HG02610 (cell line): ENCODE measurements around the gene TMF1.

ENCODE experiments used
- ATAC-seq: cut with Tn5 transposase; IDR thresholded peaks from one replicate; pipeline ENCODE4 v1.9.1; 2021; ENCODE audit warnings: mild to moderate bottlenecking, moderate library complexity; ENCODE audit not compliant: unreplicated experiment

TMF1 gene

DNA sequence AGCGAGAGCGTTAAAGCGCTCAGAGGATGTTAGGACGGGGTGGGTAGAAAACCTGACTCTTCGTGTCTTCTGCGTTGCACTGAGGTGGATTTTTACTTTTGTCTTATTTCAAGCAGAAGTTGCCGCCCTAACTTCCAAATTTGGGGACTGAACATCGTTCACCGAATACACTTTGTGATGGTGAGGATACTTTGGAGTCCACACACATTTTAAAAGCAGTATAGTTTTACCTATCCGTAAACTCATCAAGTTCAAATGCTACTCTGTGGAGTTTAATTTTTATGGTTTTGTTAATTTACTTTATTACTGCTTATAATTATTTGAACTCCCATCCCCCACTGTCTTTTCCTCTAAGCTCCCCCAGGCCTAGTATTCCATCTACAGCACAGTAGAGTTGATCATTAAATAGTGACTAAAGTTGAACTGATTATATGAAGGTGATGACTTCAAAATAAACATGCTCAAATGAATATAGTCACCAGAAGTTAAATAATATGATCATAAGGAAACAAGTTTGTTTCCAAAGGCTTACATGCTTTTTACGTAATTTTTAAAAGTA, 38.0 kb downstream of the TMF1 start:
- no peak for ATAC-seq

GRCh38 chr3:69013253-69014021, 38.7 kb downstream of the TMF1 start, which contains the start of gene EOGT:
EOGT (minus strand) TSS chr3:69013684; CDS start chr3:69009846, 3,838 bp downstream.
- peak; percentile 87 for ATAC-seq

DNA sequence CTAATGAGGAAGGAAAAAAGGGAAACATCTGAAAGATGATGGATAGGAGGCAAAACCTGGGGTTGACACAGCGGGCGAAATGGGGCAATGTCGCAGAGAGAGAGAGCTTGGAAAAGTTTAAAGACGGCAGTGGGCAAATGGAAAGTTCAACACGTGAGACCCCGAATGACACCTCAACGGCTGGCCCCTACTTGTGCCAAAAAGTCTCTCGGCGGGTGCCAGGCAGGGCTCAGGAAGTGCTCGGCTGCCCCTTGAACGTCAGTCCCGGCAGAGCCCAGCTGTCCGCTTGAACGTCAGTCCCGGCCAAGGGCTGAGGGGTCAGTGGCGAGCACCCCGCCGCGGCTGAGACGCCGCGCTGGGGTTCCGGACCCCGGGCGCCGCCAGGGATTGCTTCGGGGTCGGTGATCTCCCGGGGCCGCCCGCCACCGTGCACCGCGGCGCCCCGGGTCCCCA, 39.3 kb downstream of the TMF1 start:
- ATAC-seq: peak; percentile 46

DNA sequence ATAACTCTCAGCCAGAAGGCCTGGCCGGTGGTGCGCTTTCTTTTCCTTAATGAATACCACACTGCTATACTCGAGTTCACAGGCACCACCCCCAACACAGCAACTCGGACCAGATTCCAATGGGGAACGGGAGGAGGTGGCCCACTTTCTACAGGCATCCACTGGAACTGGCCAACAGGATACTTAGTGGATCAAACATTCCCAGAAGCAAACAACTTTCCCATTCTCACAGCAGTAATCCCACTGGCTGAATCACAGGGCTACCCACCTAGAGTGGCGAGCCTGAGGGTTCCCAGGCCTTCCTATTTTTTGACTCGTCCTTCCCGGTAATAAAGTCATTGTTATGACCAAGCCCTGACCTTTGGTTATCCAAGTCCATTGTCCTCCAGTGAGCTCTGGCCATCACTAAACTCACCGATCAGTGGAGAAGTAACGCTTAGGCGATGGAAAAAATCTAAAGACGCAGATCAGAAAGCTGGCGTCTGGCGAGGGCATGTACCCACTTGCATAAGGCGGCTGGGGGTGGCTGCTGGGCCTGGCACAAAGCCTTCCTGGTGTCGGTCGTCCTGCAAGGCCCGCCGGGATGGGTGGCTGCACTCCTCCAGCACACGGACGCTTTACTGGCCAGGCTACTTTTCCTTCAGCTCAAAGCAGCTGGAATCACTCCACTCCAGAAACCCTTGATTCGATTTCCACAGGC, 39.9 kb downstream of the TMF1 start:
- no peak for ATAC-seq

DNA sequence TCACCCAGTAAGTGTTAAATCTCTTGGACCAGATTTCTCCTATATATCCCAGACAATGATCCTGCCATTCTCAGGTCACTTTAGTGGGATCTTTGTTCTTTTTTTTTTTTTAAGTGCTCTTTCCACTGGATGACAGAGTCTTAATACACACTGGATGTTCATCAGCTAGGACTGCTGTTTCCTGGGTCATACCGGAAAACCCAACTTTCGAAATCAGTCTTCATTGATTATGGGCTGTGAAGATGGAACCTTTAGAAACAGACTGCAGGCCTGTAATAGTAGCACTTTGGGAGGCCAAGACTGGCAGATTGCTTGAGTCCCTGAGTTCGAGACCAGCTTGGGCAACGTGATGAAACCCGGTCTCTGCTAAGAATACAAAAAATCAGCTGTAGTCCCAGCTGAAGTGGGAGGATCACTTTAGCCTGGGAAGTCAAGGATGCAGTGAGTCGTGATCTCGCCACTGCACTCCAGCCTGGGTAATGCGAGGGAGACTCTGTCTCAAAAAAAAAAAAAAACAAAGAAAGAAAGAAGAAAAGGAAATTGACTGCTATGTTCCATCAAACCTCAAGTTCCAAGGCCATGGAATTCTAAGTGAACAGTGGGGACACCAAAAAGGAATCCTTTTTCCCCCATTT, 40.9 kb downstream of the TMF1 start:
- ATAC-seq: no peak

GRCh38 chr3:69009559-69010410, 42.3 kb downstream of the TMF1 start:
- no peak for ATAC-seq

- no peak for ATAC-seq
Observed at GRCh38 chr3:69008980-69009379, 43.2 kb downstream of the TMF1 start.

GRCh38 chr3:69005791-69006482, 46.2 kb downstream of the TMF1 start:
- no peak for ATAC-seq

DNA sequence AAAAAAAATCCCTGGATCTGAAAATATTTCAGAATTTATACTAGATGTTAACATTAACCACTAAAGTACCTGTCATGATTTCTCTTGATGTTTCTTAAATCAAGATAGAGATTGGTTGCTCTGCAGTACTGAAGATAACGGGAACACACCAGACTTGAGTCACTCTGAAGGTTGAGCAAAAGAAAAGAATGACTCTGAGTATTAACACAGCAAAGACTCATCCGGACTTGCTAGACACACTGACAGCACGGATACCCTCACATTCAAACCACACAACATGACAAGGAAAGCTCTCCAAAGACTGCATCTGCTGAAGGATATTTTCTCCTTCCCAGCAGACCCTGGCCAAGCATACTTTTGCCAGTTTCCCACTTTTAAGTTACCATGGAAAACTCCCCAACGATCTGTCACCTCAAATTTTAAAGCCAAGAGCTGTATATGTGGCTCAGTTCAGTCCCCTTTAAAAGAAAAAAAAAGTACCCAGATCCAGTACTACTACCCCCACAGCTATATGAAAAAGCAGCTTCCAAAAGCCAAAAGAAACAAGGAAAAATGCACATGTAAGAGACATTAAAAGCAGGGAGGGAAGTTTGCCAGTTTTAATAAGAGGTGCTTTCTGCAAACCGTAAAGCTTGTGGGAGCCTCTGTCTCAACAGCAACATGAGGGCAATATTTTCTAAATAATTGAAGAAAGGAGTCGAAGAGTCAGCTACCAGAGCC, 46.9 kb downstream of the TMF1 start:
- ATAC-seq: no peak

DNA sequence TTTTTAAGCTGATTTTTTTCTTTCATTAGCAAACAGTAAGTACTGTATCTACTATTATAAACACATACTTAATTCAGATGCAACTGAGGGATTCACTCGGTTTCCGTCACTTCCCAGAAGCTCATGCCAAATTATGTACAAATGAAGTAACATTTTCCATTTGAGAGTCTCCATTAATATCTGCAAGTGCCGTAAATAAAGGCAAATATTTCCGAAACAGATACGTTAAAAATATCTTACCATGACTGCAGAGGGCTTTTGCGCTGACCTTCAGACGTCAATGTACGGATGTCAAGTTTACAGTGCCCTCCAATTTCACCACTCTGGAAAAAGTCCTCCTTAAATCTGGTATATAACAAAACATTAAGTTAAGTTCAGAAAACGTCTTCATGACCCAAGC, 48.0 kb downstream of the TMF1 start:
- ATAC-seq: no peak

GRCh38 chr3:68999605-69000004, 52.5 kb downstream of the TMF1 start:
- no peak for ATAC-seq

DNA sequence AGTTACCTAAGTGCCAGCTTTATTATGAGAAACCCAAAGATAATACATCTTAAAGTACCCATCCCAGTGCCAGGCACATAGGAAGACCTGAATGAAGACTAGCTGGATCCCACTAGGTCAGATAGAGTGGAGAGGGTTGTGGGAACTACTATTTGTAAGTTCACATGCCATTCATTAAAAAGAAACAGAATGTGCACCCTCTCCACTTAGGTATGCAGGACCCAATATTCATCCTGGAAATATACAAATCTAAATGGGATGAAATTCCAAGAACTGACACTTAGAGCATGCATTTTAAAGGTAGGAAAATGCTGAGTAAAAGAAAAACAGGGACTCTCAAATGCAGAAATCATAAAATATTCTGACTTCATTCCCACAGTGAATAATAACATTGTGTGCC, 53.0 kb downstream of the TMF1 start:
- ATAC-seq: no peak

- no peak for ATAC-seq
Observed at GRCh38 chr3:68997887-68998286, 54.2 kb downstream of the TMF1 start.

GRCh38 chr3:68996356-68996995, 55.7 kb downstream of the TMF1 start:
- no peak for ATAC-seq

GRCh38 chr3:68988740-68989139, 63.4 kb downstream of the TMF1 start:
- ATAC-seq: no peak

GRCh38 chr3:68987322-68987721, 64.8 kb downstream of the TMF1 start:
- no peak for ATAC-seq

DNA sequence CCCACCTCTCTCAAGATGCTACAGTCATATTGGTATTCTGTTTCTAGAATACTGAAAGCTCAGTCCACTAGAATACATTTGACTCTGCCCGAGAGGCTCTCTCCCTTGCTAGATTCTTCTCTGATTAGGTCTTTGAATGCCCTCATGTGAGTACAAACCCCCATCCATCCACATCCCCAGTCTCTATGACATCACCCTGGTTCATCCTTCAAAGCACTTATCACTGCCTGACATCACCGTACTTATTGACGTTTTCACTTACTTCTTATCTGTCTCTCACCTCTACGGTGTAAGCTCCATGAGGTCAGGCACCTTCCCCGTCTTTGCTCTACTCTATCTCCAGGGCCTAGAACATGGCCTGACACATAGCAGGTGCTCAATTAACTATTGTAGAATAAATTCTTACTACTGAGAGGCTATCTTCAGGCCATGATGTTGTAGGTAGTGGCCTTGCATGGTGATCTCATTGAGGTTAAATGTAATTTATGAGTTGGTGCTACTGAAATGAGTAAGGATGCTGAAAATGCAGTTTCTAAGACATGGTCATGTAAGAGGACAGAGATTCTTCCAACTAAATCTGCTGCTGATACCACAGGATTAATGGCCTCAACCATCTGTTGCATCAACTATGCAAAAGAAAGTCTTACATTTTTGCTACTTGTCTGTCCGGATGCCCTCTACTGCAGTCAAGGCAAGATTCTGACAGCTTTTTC, 65.5 kb downstream of the TMF1 start:
- peak; percentile 41 for ATAC-seq

DNA sequence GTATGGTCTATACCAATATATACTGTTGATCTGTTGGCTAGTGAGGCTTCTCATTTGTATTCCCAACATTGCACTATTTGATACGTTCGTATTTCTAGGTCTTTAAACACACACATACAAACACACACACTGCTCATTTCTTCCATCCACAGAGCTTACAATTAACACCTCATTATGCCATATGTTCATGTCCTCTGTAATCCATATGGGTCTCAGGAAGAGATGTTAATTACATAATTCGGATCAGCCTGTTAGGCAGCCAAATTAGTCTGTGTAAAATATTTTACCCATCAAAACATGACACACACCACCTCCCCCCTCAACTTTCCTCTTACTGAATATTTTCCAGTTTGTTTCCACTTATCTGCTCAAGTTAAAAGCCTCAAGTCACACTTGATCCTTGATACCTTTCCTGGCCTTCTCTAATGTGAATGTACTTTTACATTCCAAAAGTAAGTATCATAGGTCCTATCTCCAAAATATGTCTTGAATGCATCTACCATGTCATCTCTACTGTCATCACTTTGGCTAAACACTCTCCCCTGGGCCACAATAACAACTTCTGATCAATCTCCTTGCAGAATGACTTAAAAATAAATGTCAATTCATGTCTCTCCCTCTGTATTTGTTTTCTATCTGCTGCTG, 66.9 kb downstream of the TMF1 start:
- no peak for ATAC-seq
